Breast epithelium (tissue), 3 donors: ENCODE measurements around the gene PLCG1.

Experiments
- CTCF ChIP-seq, 3 donors: fragments of 450-650 bp; IDR thresholded peaks; one replicate each; pipeline ENCODE4 v1.5.1; 2016 to 2017; ENCODE audit warnings: antibody characterized with exemption in 3 of 3, mild to moderate bottlenecking in 3 of 3, moderate library complexity in 3 of 3
- POLR2AphosphoS5 ChIP-seq, 3 donors: sonication (generic); formaldehyde crosslinking; IDR thresholded peaks; one replicate each; pipeline ENCODE4 v1.6.1; 2017; ENCODE audit warnings: antibody characterized with exemption in 3 of 3

GRCh38 chr20:41204304-41205265 is 67.2 kb downstream of the PLCG1 start:
- TF ChIP-seq CTCF (IDR thresholded peaks at IDR 0.05) (no peak), POLR2AphosphoS5 (IDR thresholded peaks at IDR 0.05) (no peak)
